Dedifferentiated amniotic fluid mesenchymal stem cell (primary cell): ENCODE data around the gene EPHA4.
A peak's percentile ranks its signal among the peaks of the same experiment; 100 is the strongest.

Experiments
- DNase-seq: peaks from one replicate; pipeline ENCODE4 v3.0.0-alpha.2; 2016; ENCODE audit errors: extremely low spot score

The EPHA4 gene

GRCh38 chr2:221572219-221572820 lies at the start of gene EPHA4:
EPHA4 (minus strand) TSS chr2:221572304; CDS start chr2:221572248, 56 bp downstream.
- DNase-seq, result peak; percentile 92

- DNase-seq, result no peak
These were observed 45.9 kb upstream of the EPHA4 start for GRCh38 chr2:221618007-221618406.

GRCh38 chr2:221616561-221616960 lies 44.5 kb upstream of the EPHA4 start:
- DNase-seq, result no peak

- DNase-seq, result no peak
These were observed 42.2 kb upstream of the EPHA4 start for GRCh38 chr2:221614274-221614673.

- no peak for DNase-seq
These were observed 40.7 kb upstream of the EPHA4 start for GRCh38 chr2:221612800-221613199.

- no peak for DNase-seq
These were observed 40.1 kb upstream of the EPHA4 start for GRCh38 chr2:221612161-221612560.

GRCh38 chr2:221610675-221611074 lies 38.6 kb upstream of the EPHA4 start:
- DNase-seq, result no peak

- no peak for DNase-seq
These were observed 38.2 kb upstream of the EPHA4 start for GRCh38 chr2:221610255-221610654.

GRCh38 chr2:221608442-221608841 lies 36.3 kb upstream of the EPHA4 start:
- no peak for DNase-seq

- no peak for DNase-seq
These were observed 34.3 kb upstream of the EPHA4 start for GRCh38 chr2:221606424-221606823.

GRCh38 chr2:221605751-221606240 lies 33.7 kb upstream of the EPHA4 start:
- DNase-seq, result no peak

- no peak for DNase-seq
These were observed 30.8 kb upstream of the EPHA4 start for GRCh38 chr2:221602938-221603337.

GRCh38 chr2:221601376-221601775 lies 29.3 kb upstream of the EPHA4 start:
- DNase-seq, result no peak

- DNase-seq, result no peak
These were observed 28.3 kb upstream of the EPHA4 start for GRCh38 chr2:221600388-221600787.

- DNase-seq, result peak; percentile 24
These were observed 24.1 kb upstream of the EPHA4 start for GRCh38 chr2:221596192-221596591.

- DNase-seq, result no peak
These were observed 18.8 kb upstream of the EPHA4 start for GRCh38 chr2:221590861-221591365.

GRCh38 chr2:221589696-221590095 lies 17.6 kb upstream of the EPHA4 start:
- no peak for DNase-seq

GRCh38 chr2:221588306-221588985 lies 16.3 kb upstream of the EPHA4 start:
- DNase-seq, result no peak

GRCh38 chr2:221581986-221582385 lies 9.9 kb upstream of the EPHA4 start:
- DNase-seq, result no peak

GRCh38 chr2:221574231-221574570 lies 2.1 kb upstream of the EPHA4 start:
- no peak for DNase-seq

GRCh38 chr2:221573430-221574230 lies 1.5 kb upstream of the EPHA4 start:
- peak; percentile 78 for DNase-seq

- DNase-seq, result no peak
These were observed 821 bp upstream of the EPHA4 start for GRCh38 chr2:221572821-221573429.
